Measurements from ENCODE around the gene C1GALT1. TPM values are rescaled to one million over a fixed set of nuclear protein-coding genes. Genes with fewer than 3 reads are reported as not detected.

The C1GALT1 gene
- total RNA-seq, 1 experiment from 2014 or later, result 81.5 TPM

DNA sequence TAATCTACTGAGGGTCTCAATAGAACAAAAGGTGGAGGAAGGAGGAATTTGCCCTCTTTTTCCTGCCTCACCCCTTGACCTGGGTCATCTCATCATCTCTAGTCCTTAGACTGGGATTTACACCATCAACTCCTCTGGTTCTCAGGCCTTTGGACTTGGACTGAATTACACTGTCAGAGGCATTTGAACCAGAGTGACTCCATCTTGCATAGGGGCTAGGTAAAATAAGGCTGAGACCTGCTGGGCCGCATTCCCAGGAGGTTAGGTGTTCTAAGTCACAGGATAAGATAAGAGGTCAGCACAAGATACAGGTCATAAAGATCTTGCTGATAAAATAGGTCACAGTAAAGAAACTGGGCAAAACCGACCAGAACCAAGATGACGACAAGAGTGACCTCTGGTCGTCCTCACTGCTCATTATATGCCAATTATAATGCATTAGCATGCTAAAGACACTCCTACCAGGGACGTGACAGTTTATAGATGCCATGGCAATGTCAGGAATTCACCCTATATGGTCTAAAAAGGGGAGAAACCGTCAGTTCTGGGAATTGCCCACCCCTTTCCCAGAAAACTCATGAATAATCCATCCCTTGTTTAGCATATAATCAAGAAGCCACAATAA, 84.0 kb downstream of the C1GALT1 start:
- Histone ChIP-seq H3K23ac (ENCODE audit: insufficient read length, low read depth, low read length) (no peak overlapping the region), H3K4me2 (ENCODE audit: insufficient read depth, insufficient read length, low read length) (no peak overlapping the region), H2BK20ac (ENCODE audit: low read depth, low read length, poor library complexity, severe bottlenecking) (no peak overlapping the region), H2AFZ (ENCODE audit: low read length) (no peak overlapping the region), H3K23me2 (ENCODE audit: insufficient read length, low read depth, low read length, poor library complexity, severe bottlenecking) (no peaks in the 10 kb centered on the region), H3K27me3 (ENCODE audit: insufficient read depth, low read length) (no peaks in the 10 kb centered on the region), H3K9me3 (ENCODE audit: control insufficient read depth, low read depth, low read length) (no peaks in the 10 kb centered on the region), H3K27ac (ENCODE audit: insufficient read length, low read depth, low read length) (no peak overlapping the region), H4K91ac (ENCODE audit: insufficient read length, low read depth, low read length) (no peak overlapping the region), H3K4ac (ENCODE audit: low read depth, low read length) (no peak overlapping the region), H4K8ac (replicated peaks; ENCODE audit: insufficient read length, low read depth, low read length) (no peak overlapping the region), H2BK120ac (ENCODE audit: low read depth, low read length, poor library complexity, severe bottlenecking) (no peak overlapping the region), H3K9ac (ENCODE audit: extremely low read depth, insufficient read length, low read length) (no peak overlapping the region), H3K79me2 (ENCODE audit: insufficient read depth, low read length) (no peaks in the 10 kb centered on the region), H2BK5ac (ENCODE audit: insufficient read length, low read length) (no peak overlapping the region), H3K14ac (ENCODE audit: insufficient read depth, low read length) (no peak overlapping the region), H2BK12ac (ENCODE audit: insufficient read length, low read depth, low read length) (no peak overlapping the region), H3T11ph (ENCODE audit: low read length) (no peak overlapping the region), H3K56ac (ENCODE audit: insufficient read length, low read depth, low read length) (no peak overlapping the region), H4K20me1 (ENCODE audit: control insufficient read depth, insufficient read depth, insufficient read length) (no peaks in the 10 kb centered on the region), H4K5ac (ENCODE audit: insufficient read length, low read depth, low read length) (no peak overlapping the region), H3K4me1 (ENCODE audit: insufficient read depth, low read length) (no peaks in the 10 kb centered on the region), H3K79me1 (ENCODE audit: insufficient read depth, low read depth, low read length, poor library complexity, severe bottlenecking) (no peaks in the 10 kb centered on the region), H2AK5ac (ENCODE audit: insufficient read length, low read length) (no peak overlapping the region), H2BK15ac (ENCODE audit: low read depth, low read length) (no peak overlapping the region), H3K18ac (ENCODE audit: insufficient read length, low read depth, low read length) (no peak overlapping the region)
- no peaks in the 10 kb centered on the region; a peak in 1 of 5 replicates for H3K9me3 Mint-ChIP-seq
- H3K27me3 Mint-ChIP-seq (ENCODE audit: low read depth), result no peaks in the 10 kb centered on the region; the same call in 1 of the 2 replicates
- WGBS (ENCODE audit: extremely low coverage, insufficient read length, low lambda C conversion rate), result no CpG with 5 or more reads among the region's 6 CpGs
- no peak for DNase-seq
- peaks cover 7 to 15% of the 10 kb centered on the region in 2 experiments for H3K4me1 Mint-ChIP-seq
- H3K27ac Mint-ChIP-seq, result no peak overlapping the region
- H3K36me3 Mint-ChIP-seq (ENCODE audit: insufficient read depth in 1 of 3, low read depth in 3 of 3), result peaks cover 0 to 1% (median 0%) of the 10 kb centered on the region in 3 experiments; a peak in 1 of 7 replicates
- TF ChIP-seq, protein P1, sequence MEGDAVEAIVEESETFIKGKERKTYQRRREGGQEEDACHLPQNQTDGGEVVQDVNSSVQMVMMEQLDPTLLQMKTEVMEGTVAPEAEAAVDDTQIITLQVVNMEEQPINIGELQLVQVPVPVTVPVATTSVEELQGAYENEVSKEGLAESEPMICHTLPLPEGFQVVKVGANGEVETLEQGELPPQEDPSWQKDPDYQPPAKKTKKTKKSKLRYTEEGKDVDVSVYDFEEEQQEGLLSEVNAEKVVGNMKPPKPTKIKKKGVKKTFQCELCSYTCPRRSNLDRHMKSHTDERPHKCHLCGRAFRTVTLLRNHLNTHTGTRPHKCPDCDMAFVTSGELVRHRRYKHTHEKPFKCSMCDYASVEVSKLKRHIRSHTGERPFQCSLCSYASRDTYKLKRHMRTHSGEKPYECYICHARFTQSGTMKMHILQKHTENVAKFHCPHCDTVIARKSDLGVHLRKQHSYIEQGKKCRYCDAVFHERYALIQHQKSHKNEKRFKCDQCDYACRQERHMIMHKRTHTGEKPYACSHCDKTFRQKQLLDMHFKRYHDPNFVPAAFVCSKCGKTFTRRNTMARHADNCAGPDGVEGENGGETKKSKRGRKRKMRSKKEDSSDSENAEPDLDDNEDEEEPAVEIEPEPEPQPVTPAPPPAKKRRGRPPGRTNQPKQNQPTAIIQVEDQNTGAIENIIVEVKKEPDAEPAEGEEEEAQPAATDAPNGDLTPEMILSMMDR (conservative IDR thresholded peaks at IDR 0.05), result no peak
- H3K4me3 Mint-ChIP-seq, result no peak overlapping the region
